IMR-90 (cell line): ENCODE measurements around the gene CALU. TPM values are rescaled to one million over a fixed set of nuclear protein-coding genes. Genes with fewer than 3 reads are reported as not detected.

ENCODE experiments used
- ATAC-seq: fragments of 200-7000 bp; cut with Tn5 transposase; 2 replicates; pipeline ENCODE4 v1.9.1; 2020; ENCODE audit warnings: low read depth, mild to moderate bottlenecking, moderate library complexity
- BruUV-seq: library from RNA; stranded (reverse); fragments of 400-500 nt; replicated peaks from 2 replicates; lab custom pipeline; 2021; lab: Mats Ljungman, UMichigan
- CTCF ChIA-PET: fragments of 300-600 bp; formaldehyde crosslinking; extraction: SDS; loops from one replicate; lab custom pipeline; 2021; ENCODE audit warnings: antibody characterized with exemption; lab: Yijun Ruan, JAX
- POLR2A ChIA-PET: fragments of 300-600 bp; sonication (Branson Sonifier 250); formaldehyde crosslinking; loops from one replicate; lab custom pipeline; 2022; ENCODE audit warnings: antibody characterized with exemption; ENCODE audit not compliant: unreplicated experiment; lab: Charles Lee
- DNase-seq: peaks from one replicate; pipeline ENCODE4 v3.0.0; 2013
- H2AFZ ChIP-seq: replicated peaks from 2 replicates; pipeline ENCODE3; 2013; ENCODE audit warnings: low read length, mild to moderate bottlenecking; ENCODE audit not compliant: poor library complexity
- H2AK5ac ChIP-seq: 2 replicates; pipeline ENCODE4 v1.6.1; 2013; ENCODE audit warnings: low read depth, low read length, inconsistent platforms
- H2AK9ac ChIP-seq: replicated peaks from 2 replicates; pipeline ENCODE3; 2013; ENCODE audit warnings: mild to moderate bottlenecking, low read depth, low read length, moderate library complexity; ENCODE audit not compliant: poor library complexity
- H2BK120ac ChIP-seq: 2 replicates; pipeline ENCODE4 v1.6.1; 2013; ENCODE audit warnings: low read depth, low read length, inconsistent platforms
- H2BK15ac ChIP-seq: 3 replicates; pipeline ENCODE4 v1.6.1; 2013; ENCODE audit warnings: low read depth, low read length, inconsistent platforms
- H2BK20ac ChIP-seq: 2 replicates; pipeline ENCODE4 v1.6.1; 2013; ENCODE audit warnings: low read depth, mild to moderate bottlenecking, inconsistent platforms, low read length, moderate library complexity
- H2BK5ac ChIP-seq: 2 replicates; pipeline ENCODE4 v1.6.1; 2013; ENCODE audit warnings: mild to moderate bottlenecking, low read depth, low read length, inconsistent platforms; ENCODE audit not compliant: poor library complexity, severe bottlenecking
- H3K14ac ChIP-seq: replicated peaks from 2 replicates; pipeline ENCODE4 v1.6.1; 2013; ENCODE audit warnings: low read depth, low read length, inconsistent platforms
- H3K18ac ChIP-seq: 2 replicates; pipeline ENCODE4 v1.6.1; 2013; ENCODE audit warnings: low read depth, low read length, control low read depth
- H3K23ac ChIP-seq: 2 replicates; pipeline ENCODE4 v1.6.1; 2013; ENCODE audit warnings: low read depth, low read length, inconsistent platforms
- H3K27ac ChIP-seq: 2 replicates; pipeline ENCODE4 v1.5.1; 2013; ENCODE audit warnings: mild to moderate bottlenecking, control low read depth, low read length; ENCODE audit not compliant: insufficient read depth
- H3K27me3 ChIP-seq: 2 replicates; pipeline ENCODE4 v1.6.1; 2013; ENCODE audit warnings: low read length; ENCODE audit not compliant: control insufficient read depth, insufficient read depth
- H3K36me3 ChIP-seq: 2 replicates; pipeline ENCODE4 v1.6.1; 2013; ENCODE audit warnings: low read length, mixed read lengths; ENCODE audit not compliant: control insufficient read depth, insufficient read depth
- H3K4ac ChIP-seq: 2 replicates; pipeline ENCODE4 v1.6.1; 2013; ENCODE audit warnings: low read depth, low read length, inconsistent platforms
- H3K4me1 ChIP-seq: 2 replicates; pipeline ENCODE4 v1.6.1; 2013; ENCODE audit warnings: low read length, mixed read lengths; ENCODE audit not compliant: control insufficient read depth, insufficient read depth
- H3K4me2 ChIP-seq: 2 replicates; pipeline ENCODE4 v1.6.1; 2013; ENCODE audit warnings: low read depth, mild to moderate bottlenecking, control low read depth, low read length, moderate library complexity
- H3K4me3 ChIP-seq: 2 replicates; pipeline ENCODE4 v1.5.1; 2013; ENCODE audit warnings: low read depth, mild to moderate bottlenecking, control low read depth, low read length, moderate library complexity; ENCODE audit not compliant: insufficient read depth
- H3K56ac ChIP-seq: 2 replicates; pipeline ENCODE4 v1.6.1; 2013; ENCODE audit warnings: low read length, inconsistent platforms; ENCODE audit not compliant: insufficient read depth; ENCODE audit errors: extremely low read depth
- H3K79me1 ChIP-seq, 2 experiments: 2 replicates each; pipeline ENCODE4 v1.6.1; 2013; ENCODE audit warnings: low read length in 2 of 2, inconsistent platforms in 1 of 2, low read depth in 1 of 2
- H3K9ac ChIP-seq: 2 replicates; pipeline ENCODE4 v1.6.1; 2013; ENCODE audit warnings: low read depth, low read length, control low read depth
- H3K9me1 ChIP-seq: 2 replicates; pipeline ENCODE4 v1.6.1; 2013; ENCODE audit warnings: low read length, inconsistent platforms; ENCODE audit not compliant: insufficient read depth
- H3K9me3 ChIP-seq: 2 replicates; pipeline ENCODE4 v1.6.1; 2013; ENCODE audit warnings: low read length; ENCODE audit not compliant: control insufficient read depth, insufficient read depth
- H4K20me1 ChIP-seq: 2 replicates; pipeline ENCODE4 v1.6.1; 2013; ENCODE audit warnings: low read length, inconsistent platforms; ENCODE audit not compliant: insufficient read depth
- H4K5ac ChIP-seq: 2 replicates; pipeline ENCODE4 v1.6.1; 2013; ENCODE audit warnings: mild to moderate bottlenecking, low read depth, low read length, control low read depth
- H4K8ac ChIP-seq, 2 experiments: 2 replicates each; pipeline ENCODE4 v1.6.1; 2013; ENCODE audit warnings: low read depth in 2 of 2, low read length in 2 of 2, control low read depth in 1 of 2, inconsistent platforms in 1 of 2
- H4K91ac ChIP-seq: 2 replicates; pipeline ENCODE4 v1.6.1; 2013; ENCODE audit warnings: low read depth, low read length, inconsistent platforms; ENCODE audit not compliant: insufficient read depth
- BHLHE40 ChIP-seq: fragments of 150-350 bp; IDR thresholded peaks from 2 replicates; pipeline ENCODE4 v1.6.1; 2016; ENCODE audit warnings: mild to moderate bottlenecking, low read depth, low read length
- CEBPB ChIP-seq: IDR thresholded peaks from 2 replicates; pipeline ENCODE4 v1.6.1; 2012; ENCODE audit warnings: low read depth, low read length, improper control_type of control experiment
- MAZ ChIP-seq: IDR thresholded peaks from 2 replicates; pipeline ENCODE4 v1.6.1; 2012; ENCODE audit warnings: low read depth, mild to moderate bottlenecking, low read length, improper control_type of control experiment, moderate library complexity, borderline replicate concordance
- NFE2L2 ChIP-seq: fragments of 150-350 bp; IDR thresholded peaks from 2 replicates; pipeline ENCODE4 v1.6.1; 2016; ENCODE audit warnings: low read depth, mild to moderate bottlenecking, low read length
- POLR2A ChIP-seq: IDR thresholded peaks from 2 replicates; pipeline ENCODE4 v1.6.1; 2012; ENCODE audit warnings: mild to moderate bottlenecking, low read depth, low read length
- SMC3 ChIP-seq: fragments of 150-350 bp; IDR thresholded peaks from 2 replicates; pipeline ENCODE4 v1.6.1; 2016; ENCODE audit warnings: low read depth, mild to moderate bottlenecking, antibody characterized with exemption, low read length, moderate library complexity
- USF2 ChIP-seq: fragments of 150-350 bp; IDR thresholded peaks from 2 replicates; pipeline ENCODE4 v1.6.1; 2017; ENCODE audit warnings: mild to moderate bottlenecking, antibody characterized with exemption, low read length, low read depth
- WGBS, 2 experiments: methylation state at CpG; one replicate each; pipeline versions ENCODE4 v1.1.5 to v1.1.7; 2013; ENCODE audit warnings: missing lambda C conversion rate in 2 of 2; ENCODE audit not compliant: insufficient read length in 1 of 2; ENCODE audit errors: extremely low coverage in 2 of 2; 5-methylcytosine and 5-hydroxymethylcytosine counted together
- dilution Hi-C: fragments of 300-500 bp; cut with HindIII; formaldehyde crosslinking; loops from one replicate; pipeline ENCODE4 v1.14.3; 2018; ENCODE audit warnings: low sequenced_read_pairs; ENCODE audit not compliant: unreplicated experiment
- in situ Hi-C: fragments of 300-500 bp; cut with MboI; formaldehyde crosslinking; loops from 3 replicates; pipeline ENCODE4 v1.14.3; 2019; ENCODE audit warnings: low sequenced_read_pairs, inconsistent platforms, mixed read lengths
- intact Hi-C: fragments of 100-400 bp; cut with micrococcal nuclease; formaldehyde crosslinking; loops from 2 replicates; pipeline ENCODE4 v1.10.0; 2022
- polyA plus RNA-seq, 3 experiments: library from polyadenylated mRNA; depleted of rRNA; stranded (reverse); fragments of >200 nt; gene quantifications; 2 replicates each; pipeline ENCODE4 v1.2.3, GENCODE V29; 2012; ENCODE audit warnings: low replicate concordance in 1 of 3
- total RNA-seq: library from RNA; depleted of rRNA; stranded (reverse); fragments of >200 nt; gene quantifications from 2 replicates; pipeline ENCODE4 v1.2.3, GENCODE V29; 2012
- TF ChIP-seq, protein P1 (sequence below): conservative IDR thresholded peaks from 2 replicates; pipeline ENCODE4 v1.5.1; 2012; ENCODE audit warnings: mild to moderate bottlenecking, low read depth, low read length, improper control_type of control experiment

The CALU gene
- total and polyA plus RNA-seq, 2 of the 4 experiments (the other 2 are of a cell fraction) = 421 to 525 TPM

- CTCF ChIA-PET = no interaction called here
- Histone ChIP-seq H3K4ac (peak overlapping the region; percentile 66), H3K56ac (peak overlapping the region; percentile 38; the same call in 1 of the 2 replicates), H3K9me3 (no peaks in the 10 kb centered on the region), H2BK120ac (no peak overlapping the region), H3K9ac (peak overlapping the region; percentile 65), H2BK15ac (no peak overlapping the region), H2BK5ac (no peak overlapping the region), H3K79me1 (peaks cover 0 to 13% of the 10 kb centered on the region in 2 experiments; a peak in 2 of 4 replicates), H2AFZ (peak overlapping the region; percentile 97), H2BK20ac (no peak overlapping the region), H3K4me2 (peak overlapping the region; percentile 94), H3K27me3 (peaks cover 11% of the 10 kb centered on the region; the same call in 1 of the 2 replicates), H3K4me3 (peak overlapping the region; percentile 95), H4K91ac (no peak overlapping the region), H4K5ac (0 out of 2 replicates have a peak overlapping the region, but pooled peaks have one; percentile 8), H3K36me3 (peaks cover 6% of the 10 kb centered on the region), H4K20me1 (no peaks in the 10 kb centered on the region), H3K4me1 (peaks cover 9% of the 10 kb centered on the region), H2AK5ac (peak overlapping the region; percentile 16; the same call in 1 of the 2 replicates), H2AK9ac (peak overlapping the region; percentile 87), H3K27ac (peak overlapping the region; percentile 4; the same call in 1 of the 2 replicates), H3K14ac (peak overlapping the region; percentile 55; the same call in 1 of the 2 replicates), H3K18ac (no peak overlapping the region), H3K9me1 (0 out of 2 replicates have a peak, but pooled peaks cover 2% of the 10 kb centered on the region), H3K23ac (0 out of 2 replicates have a peak overlapping the region, but pooled peaks have one; percentile 45), H4K8ac (peak overlapping the region; percentile 28 to 95; a peak in 2 of 4 replicates)
- TF ChIP-seq POLR2A (no peak), NFE2L2 (no peak), USF2 (no peak), SMC3 (no peak), CEBPB (no peak), MAZ (no peak), BHLHE40 (no peak)
- TF ChIP-seq, protein P1, sequence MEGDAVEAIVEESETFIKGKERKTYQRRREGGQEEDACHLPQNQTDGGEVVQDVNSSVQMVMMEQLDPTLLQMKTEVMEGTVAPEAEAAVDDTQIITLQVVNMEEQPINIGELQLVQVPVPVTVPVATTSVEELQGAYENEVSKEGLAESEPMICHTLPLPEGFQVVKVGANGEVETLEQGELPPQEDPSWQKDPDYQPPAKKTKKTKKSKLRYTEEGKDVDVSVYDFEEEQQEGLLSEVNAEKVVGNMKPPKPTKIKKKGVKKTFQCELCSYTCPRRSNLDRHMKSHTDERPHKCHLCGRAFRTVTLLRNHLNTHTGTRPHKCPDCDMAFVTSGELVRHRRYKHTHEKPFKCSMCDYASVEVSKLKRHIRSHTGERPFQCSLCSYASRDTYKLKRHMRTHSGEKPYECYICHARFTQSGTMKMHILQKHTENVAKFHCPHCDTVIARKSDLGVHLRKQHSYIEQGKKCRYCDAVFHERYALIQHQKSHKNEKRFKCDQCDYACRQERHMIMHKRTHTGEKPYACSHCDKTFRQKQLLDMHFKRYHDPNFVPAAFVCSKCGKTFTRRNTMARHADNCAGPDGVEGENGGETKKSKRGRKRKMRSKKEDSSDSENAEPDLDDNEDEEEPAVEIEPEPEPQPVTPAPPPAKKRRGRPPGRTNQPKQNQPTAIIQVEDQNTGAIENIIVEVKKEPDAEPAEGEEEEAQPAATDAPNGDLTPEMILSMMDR = no peak
- in situ Hi-C loops (no loop called here), intact Hi-C loops (loop anchor here (5.0 kb wide), 1 partner anchor 35 kb away; no protein-coding TSS in a partner anchor), dilution Hi-C loops (no loop called here)
- DNase-seq (peak; percentile 27), ATAC-seq (peak; percentile 34)
- no TSS peak for BruUV-seq
- WGBS, 2 experiments = no CpG with 5 or more reads among the region's 9 CpGs
- POLR2A ChIA-PET = no interaction called here
Observed at GRCh38 chr7:128791972-128792327, 52.8 kb downstream of the CALU start.
